ENCODE data around the gene ZMIZ2. TPM values are rescaled to one million over a fixed set of nuclear protein-coding genes. Genes with fewer than 3 reads are reported as not detected.
A peak's percentile ranks its signal among the peaks of the same experiment; 100 is the strongest.

The ZMIZ2 gene
- polyA plus RNA-seq, 1 donor from 2014 or later = 15.5 TPM

GRCh38 chr7:44759246-44759645 is 10.6 kb downstream of the ZMIZ2 start:
- H3K36me3 Mint-ChIP-seq = peaks cover 3% of the 10 kb centered on the region
- H3K4me3 Mint-ChIP-seq = no peak overlapping the region
- peaks cover 0 to 11% (median 1%) of the 10 kb centered on the region in 3 donors for H3K4me1 Mint-ChIP-seq
- H3K27ac Mint-ChIP-seq = no peak overlapping the region
- no peaks in the 10 kb centered on the region for H3K27me3 Mint-ChIP-seq
- no peaks in the 10 kb centered on the region for H3K9me3 Mint-ChIP-seq

DNA sequence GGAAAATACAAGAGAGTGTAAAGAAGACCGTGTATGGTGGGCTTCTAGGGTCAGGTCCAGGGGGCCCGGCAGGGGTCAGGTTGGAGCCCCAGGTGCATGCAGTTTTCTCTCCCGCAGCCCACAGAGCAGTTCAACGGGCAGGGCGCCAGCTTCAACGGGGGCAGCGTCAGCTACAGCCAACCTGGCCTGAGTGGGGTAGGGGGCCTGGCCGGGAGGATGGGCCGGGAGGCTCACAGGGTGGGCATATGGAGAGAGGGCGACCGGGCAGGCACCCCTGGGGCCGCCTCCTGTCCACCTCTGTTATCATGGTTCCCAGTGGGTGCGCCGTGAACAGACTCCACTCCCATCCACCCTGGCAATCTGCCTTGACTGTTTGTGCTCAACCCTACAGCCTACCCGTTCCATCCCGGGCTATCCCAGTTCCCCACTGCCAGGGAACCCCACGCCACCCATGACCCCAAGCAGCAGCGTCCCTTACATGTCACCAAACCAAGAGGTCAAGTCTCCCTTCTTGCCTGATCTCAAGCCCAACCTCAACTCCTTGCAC is 11.5 kb downstream of the ZMIZ2 start:
- H3K4me3 Mint-ChIP-seq = no peak overlapping the region
- H3K27ac Mint-ChIP-seq = no peak overlapping the region
- no peaks in the 10 kb centered on the region for H3K27me3 Mint-ChIP-seq
- H3K4me1 Mint-ChIP-seq = peaks cover 0 to 4% (median 1%) of the 10 kb centered on the region in 3 donors
- H3K36me3 Mint-ChIP-seq = peaks cover 7% of the 10 kb centered on the region
- H3K9me3 Mint-ChIP-seq = no peaks in the 10 kb centered on the region

DNA sequence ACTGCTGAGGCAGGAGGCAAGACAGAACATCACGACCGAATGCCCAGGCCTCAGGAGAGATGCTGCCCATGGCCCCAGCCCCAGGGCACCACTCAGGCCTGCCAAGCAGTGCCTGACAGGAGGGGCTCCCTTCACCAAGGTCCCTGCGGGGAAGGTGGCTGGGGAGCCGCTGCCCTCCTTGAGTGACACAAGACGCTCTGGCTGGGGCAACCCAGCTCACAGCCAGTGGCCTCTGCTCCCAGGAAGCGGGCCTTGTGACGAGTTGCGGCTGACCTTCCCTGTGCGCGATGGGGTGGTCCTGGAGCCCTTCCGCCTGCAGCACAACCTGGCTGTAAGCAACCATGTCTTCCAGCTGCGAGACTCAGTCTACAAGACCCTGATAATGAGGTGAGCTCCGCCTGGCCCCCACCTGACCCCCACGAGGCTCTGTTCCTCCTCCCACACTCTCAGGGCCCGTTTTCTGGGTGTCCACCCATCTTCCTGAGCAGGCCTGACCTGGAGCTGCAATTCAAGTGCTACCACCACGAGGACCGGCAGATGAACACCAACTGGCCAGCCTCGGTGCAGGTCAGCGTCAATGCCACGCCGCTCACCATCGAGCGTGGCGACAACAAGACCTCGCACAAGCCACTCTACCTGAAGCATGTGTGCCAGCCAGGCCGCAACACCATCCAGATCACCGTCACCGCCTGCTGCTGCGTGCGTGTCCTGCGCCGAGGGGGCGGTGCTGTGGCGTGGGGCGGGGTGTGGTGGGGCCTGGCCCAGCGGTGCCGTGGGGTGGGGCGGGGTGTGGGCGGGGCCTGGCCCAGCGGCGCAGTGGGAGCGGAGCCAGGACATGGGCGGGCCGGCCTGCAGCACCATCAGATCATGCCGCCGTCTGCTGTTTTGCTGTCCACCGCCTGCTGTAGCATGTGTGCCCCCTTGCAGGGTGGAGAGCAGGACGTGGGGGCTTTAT is 12.8 kb downstream of the ZMIZ2 start:
- no peak overlapping the region for H3K27ac Mint-ChIP-seq

DNA sequence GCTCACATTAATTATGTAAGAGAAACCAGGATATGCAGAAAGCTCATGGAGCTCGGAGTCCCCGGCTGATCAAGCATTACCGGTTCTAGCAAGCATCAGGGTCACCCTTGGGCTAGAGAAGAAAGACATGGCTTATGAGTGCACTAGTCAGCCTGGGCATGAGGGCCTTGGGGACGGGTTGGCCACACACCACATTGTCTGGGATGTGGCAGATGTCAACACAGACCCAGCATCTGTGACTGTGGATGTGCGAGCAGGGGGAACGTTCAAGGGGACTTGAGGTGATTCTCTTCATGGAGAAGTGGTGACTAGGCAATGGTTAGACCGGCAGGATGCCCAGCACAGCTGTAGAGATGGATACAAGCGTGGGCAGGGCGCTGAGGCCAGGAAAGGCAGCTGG is 13.7 kb downstream of the ZMIZ2 start:
- Mint-ChIP-seq H3K27me3 (no peaks in the 10 kb centered on the region), H3K36me3 (peaks cover 7% of the 10 kb centered on the region), H3K9me3 (no peaks in the 10 kb centered on the region), H3K4me3 (no peak overlapping the region), H3K27ac (no peak overlapping the region), H3K4me1 (peaks cover 0 to 2% (median 1%) of the 10 kb centered on the region in 3 donors)

More for the DNA sequence above, 12.8 kb downstream of the ZMIZ2 start:
- Mint-ChIP-seq H3K4me1 (peaks cover 0 to 1% (median 0%) of the 10 kb centered on the region in 3 donors), H3K4me3 (no peak overlapping the region), H3K9me3 (no peaks in the 10 kb centered on the region), H3K36me3 (peaks cover 7% of the 10 kb centered on the region), H3K27me3 (no peaks in the 10 kb centered on the region)

- peaks cover 4 to 7% (median 6%) of the 10 kb centered on the region in 3 donors for H3K4me1 Mint-ChIP-seq
- H3K9me3 Mint-ChIP-seq = no peaks in the 10 kb centered on the region
- H3K27me3 Mint-ChIP-seq = no peaks in the 10 kb centered on the region
- H3K27ac Mint-ChIP-seq = no peak overlapping the region
- peaks cover 7% of the 10 kb centered on the region for H3K36me3 Mint-ChIP-seq
- H3K4me3 Mint-ChIP-seq = no peak overlapping the region
Observed at GRCh38 chr7:44762726-44763522, 14.3 kb downstream of the ZMIZ2 start.

- no peaks in the 10 kb centered on the region for H3K27me3 Mint-ChIP-seq
- no peaks in the 10 kb centered on the region for H3K9me3 Mint-ChIP-seq
- H3K4me3 Mint-ChIP-seq = no peak overlapping the region
- H3K4me1 Mint-ChIP-seq = peaks cover 10 to 19% (median 17%) of the 10 kb centered on the region in 3 donors
- H3K27ac Mint-ChIP-seq = no peak overlapping the region
- peaks cover 7% of the 10 kb centered on the region for H3K36me3 Mint-ChIP-seq
Observed at GRCh38 chr7:44764081-44764480, 15.4 kb downstream of the ZMIZ2 start.

GRCh38 chr7:44764665-44765578 is 16.3 kb downstream of the ZMIZ2 start:
- Mint-ChIP-seq H3K27ac (no peak overlapping the region), H3K4me1 (peaks cover 17 to 27% (median 23%) of the 10 kb centered on the region in 3 donors), H3K27me3 (no peaks in the 10 kb centered on the region), H3K9me3 (no peaks in the 10 kb centered on the region), H3K36me3 (peaks cover 7% of the 10 kb centered on the region), H3K4me3 (no peak overlapping the region)

GRCh38 chr7:44765579-44766415 is 17.1 kb downstream of the ZMIZ2 start:
- no peaks in the 10 kb centered on the region for H3K9me3 Mint-ChIP-seq
- peak overlapping the region in 1 of 4 donors; percentile 37 for H3K4me3 Mint-ChIP-seq
- peaks cover 20 to 32% (median 31%) of the 10 kb centered on the region in 3 donors for H3K4me1 Mint-ChIP-seq
- H3K27ac Mint-ChIP-seq = peak overlapping the region in 2 of 3 donors; percentile 35 to 78
- H3K27me3 Mint-ChIP-seq = no peaks in the 10 kb centered on the region
- H3K36me3 Mint-ChIP-seq = peaks cover 4% of the 10 kb centered on the region

DNA sequence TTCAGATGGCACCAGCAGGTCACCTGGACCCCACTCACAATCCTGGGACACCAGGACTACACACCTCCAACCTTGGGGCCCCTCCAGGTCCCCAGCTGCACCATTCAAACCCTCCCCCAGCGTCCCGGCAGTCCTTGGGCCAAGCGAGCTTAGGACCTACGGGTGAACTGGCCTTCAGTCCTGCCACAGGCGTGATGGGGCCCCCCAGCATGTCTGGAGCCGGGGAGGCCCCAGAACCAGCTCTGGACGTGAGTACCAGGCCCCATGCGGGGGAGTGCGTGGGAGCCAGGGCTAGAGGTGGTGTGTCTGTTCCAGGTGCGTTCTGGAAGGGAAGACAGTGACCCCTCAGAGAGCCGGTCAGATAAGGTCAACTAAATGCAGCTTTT is 17.8 kb downstream of the ZMIZ2 start:
- H3K27ac Mint-ChIP-seq = peak overlapping the region in 2 of 3 donors; percentile 35 to 78
- no peak overlapping the region for H3K4me3 Mint-ChIP-seq
- H3K9me3 Mint-ChIP-seq = no peaks in the 10 kb centered on the region
- peaks cover 23 to 37% (median 35%) of the 10 kb centered on the region in 3 donors for H3K4me1 Mint-ChIP-seq
- H3K36me3 Mint-ChIP-seq = peaks cover 4% of the 10 kb centered on the region
- no peaks in the 10 kb centered on the region for H3K27me3 Mint-ChIP-seq

GRCh38 chr7:44767134-44767911 is 18.7 kb downstream of the ZMIZ2 start:
- Mint-ChIP-seq H3K4me3 (peak overlapping the region in 3 of 4 donors; percentile 20 to 89 (median 88)), H3K4me1 (peaks cover 26 to 40% (median 38%) of the 10 kb centered on the region in 3 donors)

DNA sequence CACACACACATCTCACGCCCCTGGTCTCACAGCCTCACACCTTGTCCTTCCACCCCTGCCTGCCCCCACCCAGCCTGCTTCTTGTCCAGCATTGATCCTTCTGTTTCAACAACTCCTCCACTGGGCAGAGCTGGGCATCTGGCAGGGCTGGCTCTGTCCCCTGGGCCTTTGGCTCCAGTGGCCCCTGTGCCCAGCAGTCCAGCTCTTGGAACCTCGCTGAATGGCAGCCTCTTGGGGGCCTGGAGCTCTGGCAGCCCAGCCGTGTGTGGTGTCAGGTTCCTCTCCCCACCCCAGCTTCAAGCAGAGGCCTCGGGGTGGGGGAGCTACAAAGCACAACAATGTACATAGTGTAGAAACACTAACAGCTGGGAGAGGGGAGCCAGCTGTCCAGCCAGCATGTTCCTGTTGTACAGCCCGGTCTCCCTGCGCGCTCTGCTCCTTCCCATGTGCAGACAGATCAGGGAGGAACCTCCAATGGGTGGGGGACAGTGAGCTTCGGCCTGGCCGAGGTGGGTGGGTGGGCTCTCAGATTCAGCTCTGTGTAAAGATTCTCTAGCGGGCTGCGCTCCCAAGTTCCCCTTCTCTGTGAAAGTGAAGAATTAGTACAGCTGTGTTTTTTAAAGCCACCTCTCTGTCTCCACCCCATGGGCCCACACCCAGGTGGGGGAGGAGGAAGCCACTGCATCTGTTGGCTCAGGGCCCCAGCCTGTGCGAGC is 19.4 kb downstream of the ZMIZ2 start:
- Mint-ChIP-seq H3K36me3 (peaks cover 4% of the 10 kb centered on the region), H3K27ac (peak overlapping the region; percentile 85 to 94 (median 88)), H3K4me1 (peaks cover 26 to 40% (median 39%) of the 10 kb centered on the region in 3 donors), H3K27me3 (no peaks in the 10 kb centered on the region), H3K9me3 (no peaks in the 10 kb centered on the region), H3K4me3 (peak overlapping the region; percentile 20 to 89 (median 66))

More at GRCh38 chr7:44767134-44767911, 18.7 kb downstream of the ZMIZ2 start:
- Mint-ChIP-seq H3K27ac (peak overlapping the region in 2 of 3 donors; percentile 85 to 88), H3K27me3 (no peaks in the 10 kb centered on the region), H3K9me3 (no peaks in the 10 kb centered on the region), H3K36me3 (peaks cover 4% of the 10 kb centered on the region)
